Stomach (tissue), 4 donors: ENCODE data around the gene RAB18.

Source experiments
- CTCF ChIP-seq, 7 experiments: fragments of 450-650 bp in 4 of 7; fragments of 200-600 bp in 3 of 7; sonication (generic) in 3 of 7; IDR thresholded peaks; one replicate each; pipeline ENCODE4 v1.5.1; 2016 to 2019; ENCODE audit warnings: antibody characterized with exemption in 7 of 7, control low read depth in 2 of 7, mild to moderate bottlenecking in 1 of 7
- POLR2A ChIP-seq, 4 donors: fragments of 450-650 bp; IDR thresholded peaks; one replicate each; pipeline ENCODE4 v1.6.1; 2016; ENCODE audit warnings: antibody characterized with exemption in 4 of 4, control low read depth in 2 of 4, mild to moderate bottlenecking in 1 of 4, moderate library complexity in 1 of 4
- POLR2AphosphoS5 ChIP-seq, 3 donors: sonication (generic); formaldehyde crosslinking; IDR thresholded peaks; one replicate each; pipeline ENCODE4 v1.6.1; 2016; ENCODE audit warnings: antibody characterized with exemption in 3 of 3

- TF ChIP-seq CTCF (IDR thresholded peaks at IDR 0.05), result no peak
- no peak for TF ChIP-seq POLR2A (IDR thresholded peaks at IDR 0.05)
- no peak for TF ChIP-seq POLR2AphosphoS5 (IDR thresholded peaks at IDR 0.05)
These were observed 31.2 kb downstream of the RAB18 start for GRCh38 chr10:27535317-27535716.
